WTC11 (cell line): Measurements from ENCODE around the gene HEATR5A. TPM values are rescaled to one million over a fixed set of nuclear protein-coding genes. Genes with fewer than 3 reads are reported as not detected.

ENCODE experiments used
- ATAC-seq: fragments of 200-7000 bp; cut with Tn5 transposase; 2 replicates; pipeline ENCODE4 v1.10.0; 2021; ENCODE audit warnings: mild to moderate bottlenecking, moderate library complexity
- CTCF ChIA-PET: fragments of 300-600 bp; sonication (Branson Sonifier 250); formaldehyde crosslinking; loops from one replicate; lab custom pipeline; 2021; ENCODE audit warnings: antibody characterized with exemption; lab: Charles Lee
- POLR2A ChIA-PET: fragments of 350-600 bp; sonication (Branson Sonifier 250); formaldehyde crosslinking; loops from one replicate; lab custom pipeline; 2021; ENCODE audit warnings: antibody characterized with exemption; lab: Charles Lee
- DNase-seq: peaks from one replicate; pipeline ENCODE4 v3.0.0; 2021; ENCODE audit warnings: low spot score
- H3K27ac Mint-ChIP-seq: 2 replicates; pipeline ENCODE4 v1.8.0; 2021; ENCODE audit warnings: mixed read lengths
- H3K27me3 Mint-ChIP-seq: 2 replicates; pipeline ENCODE4 v1.8.0; 2021; ENCODE audit warnings: low read depth, mild to moderate bottlenecking, moderate library complexity, mixed read lengths
- H3K36me3 Mint-ChIP-seq: 2 replicates; pipeline ENCODE4 v1.8.0; 2021; ENCODE audit warnings: mixed read lengths
- H3K4me1 Mint-ChIP-seq: 2 replicates; pipeline ENCODE4 v1.8.0; 2022; ENCODE audit warnings: mixed read lengths
- H3K4me3 Mint-ChIP-seq: 2 replicates; pipeline ENCODE4 v1.8.0; 2021; ENCODE audit warnings: mild to moderate bottlenecking, moderate library complexity, mixed read lengths
- H3K9me3 Mint-ChIP-seq: 2 replicates; pipeline ENCODE4 v1.8.0; 2021; ENCODE audit warnings: mixed read lengths
- CREB1 ChIP-seq: sonication (generic); formaldehyde crosslinking; IDR thresholded peaks from 2 replicates; pipeline ENCODE4 v1.8.0; 2023; ENCODE audit warnings: mild to moderate bottlenecking, missing genetic modification reagents
- CREM ChIP-seq: sonication (generic); formaldehyde crosslinking; IDR thresholded peaks from 2 replicates; pipeline ENCODE4 v1.8.1; 2022; ENCODE audit warnings: mild to moderate bottlenecking, missing genetic modification reagents, moderate library complexity
- FOXP1 ChIP-seq: sonication (generic); formaldehyde crosslinking; IDR thresholded peaks from 2 replicates; pipeline ENCODE4 v1.8.0; 2022; ENCODE audit warnings: missing genetic modification reagents, mild to moderate bottlenecking, moderate library complexity, borderline replicate concordance
- GABPB1 ChIP-seq: sonication (generic); formaldehyde crosslinking; IDR thresholded peaks from 2 replicates; pipeline ENCODE4 v1.8.1; 2023; ENCODE audit warnings: mild to moderate bottlenecking, missing genetic modification reagents
- MYBL2 ChIP-seq: sonication (generic); formaldehyde crosslinking; IDR thresholded peaks from 2 replicates; pipeline ENCODE4 v1.8.1; 2023; ENCODE audit warnings: mild to moderate bottlenecking, moderate library complexity, missing genetic modification reagents
- NFATC4 ChIP-seq: fragments of 250-450 bp; sonication (Bioruptor Pico); IDR thresholded peaks from 2 replicates; pipeline ENCODE4 v1.9.0; 2021; ENCODE audit warnings: mild to moderate bottlenecking
- NFE2L1 ChIP-seq: sonication (generic); formaldehyde crosslinking; IDR thresholded peaks from 2 replicates; pipeline ENCODE4 v1.8.1; 2023; ENCODE audit warnings: missing genetic modification reagents
- NR2C2 ChIP-seq: sonication (generic); formaldehyde crosslinking; IDR thresholded peaks from 2 replicates; pipeline ENCODE4 v1.8.0; 2022; ENCODE audit warnings: mild to moderate bottlenecking, missing genetic modification reagents
- NR3C1 ChIP-seq: sonication (generic); formaldehyde crosslinking; conservative IDR thresholded peaks from 2 replicates; pipeline ENCODE4 v1.8.1; 2023; ENCODE audit warnings: low read depth, mild to moderate bottlenecking, missing genetic modification reagents
- OVOL2 ChIP-seq: fragments of 250-450 bp; sonication (Bioruptor Pico); IDR thresholded peaks from 2 replicates; pipeline ENCODE4 v1.9.0; 2021; ENCODE audit warnings: mild to moderate bottlenecking, borderline replicate concordance
- ZNF219 ChIP-seq: sonication (generic); formaldehyde crosslinking; IDR thresholded peaks from 2 replicates; pipeline ENCODE4 v1.8.0; 2023; ENCODE audit warnings: missing genetic modification reagents, mild to moderate bottlenecking, borderline replicate concordance
- total RNA-seq: library from RNA; stranded (reverse); gene quantifications from 3 replicates; pipeline ENCODE4 v1.2.3, GENCODE V29; 2021
- TF ChIP-seq, protein P1 (sequence below): fragments of 250-450 bp; sonication (Bioruptor Pico); conservative IDR thresholded peaks from 2 replicates; pipeline ENCODE4 v1.9.0; 2021; ENCODE audit warnings: mild to moderate bottlenecking
- TF ChIP-seq, protein P2 (sequence below): sonication (generic); formaldehyde crosslinking; conservative IDR thresholded peaks from 2 replicates; pipeline ENCODE4 v1.8.1; 2023; ENCODE audit warnings: mild to moderate bottlenecking, low read depth, missing genetic modification reagents, moderate library complexity
- TF ChIP-seq, protein P3 (sequence below): sonication (generic); formaldehyde crosslinking; IDR thresholded peaks from 2 replicates; pipeline ENCODE4 v1.8.1; 2023; ENCODE audit warnings: mild to moderate bottlenecking, missing genetic modification reagents
- TF ChIP-seq, protein P4 (sequence below): sonication (generic); formaldehyde crosslinking; IDR thresholded peaks from 2 replicates; pipeline ENCODE4 v1.8.0; 2022; ENCODE audit warnings: mild to moderate bottlenecking, missing genetic modification reagents
- TF ChIP-seq, protein P5 (sequence below): sonication (generic); formaldehyde crosslinking; IDR thresholded peaks from 2 replicates; pipeline ENCODE4 v1.8.1; 2023; ENCODE audit warnings: mild to moderate bottlenecking, missing genetic modification reagents, borderline replicate concordance
- TF ChIP-seq, protein P6 (sequence below): sonication (generic); formaldehyde crosslinking; IDR thresholded peaks from 2 replicates; pipeline ENCODE4 v1.8.0; 2023; ENCODE audit warnings: missing genetic modification reagents, mild to moderate bottlenecking, borderline replicate concordance

HEATR5A gene
- total RNA-seq, 1 experiment from 2014 or later: 36.2 TPM

DNA sequence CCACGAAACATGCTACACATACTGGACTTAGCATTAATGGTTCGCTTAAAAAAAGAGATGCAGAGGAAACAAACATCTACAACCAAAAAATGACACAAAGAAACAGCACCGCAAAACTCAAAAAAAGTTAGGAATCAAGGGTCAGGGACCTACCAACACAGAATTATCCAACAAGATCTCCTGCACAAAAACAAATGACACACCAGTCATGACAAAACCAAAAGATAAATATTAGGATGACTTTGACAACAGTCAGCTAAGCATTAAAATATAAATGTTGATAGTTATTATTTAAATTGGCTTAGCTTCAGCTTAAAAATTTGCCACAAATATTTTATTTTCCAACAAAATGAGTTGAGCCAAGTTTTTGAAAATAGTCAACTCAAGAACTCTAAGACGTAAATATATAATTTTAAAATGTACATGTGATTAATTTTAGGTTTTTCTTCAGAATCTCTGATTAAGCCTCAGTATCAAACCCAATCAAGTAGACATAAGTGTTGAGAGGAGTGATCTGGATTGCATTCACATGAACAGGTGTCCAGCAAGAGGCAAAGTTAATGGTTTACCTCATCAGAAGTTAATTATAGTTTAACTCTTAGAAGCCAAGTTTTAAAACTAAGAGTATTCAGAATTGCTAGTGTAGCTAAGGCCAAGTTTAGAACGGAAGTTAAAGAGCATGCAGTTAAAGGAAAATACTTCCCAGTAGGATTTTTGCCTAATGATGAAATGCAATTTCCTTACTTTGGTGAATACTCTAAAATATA is 79.9 kb downstream of the HEATR5A start:
- CTCF ChIA-PET: no interaction called here
- no peak for ATAC-seq

DNA sequence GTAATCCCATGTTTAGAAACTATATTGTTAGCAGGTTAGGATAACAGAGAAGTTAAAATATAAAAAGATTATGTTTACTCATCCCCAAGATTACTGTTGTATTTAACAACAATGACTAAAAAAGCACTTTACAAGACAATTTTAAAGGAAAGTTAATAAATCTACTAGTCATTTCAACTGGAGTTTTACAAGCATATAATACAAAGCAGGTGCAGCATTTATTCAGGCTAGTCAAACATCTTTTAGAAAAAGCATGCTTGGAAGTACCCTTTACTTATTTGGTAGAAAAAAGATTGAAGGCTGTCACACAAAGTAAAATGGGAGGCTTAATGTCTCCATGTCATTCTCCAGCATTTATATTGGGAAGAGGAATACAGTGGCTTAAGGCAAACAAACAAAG is 80.6 kb downstream of the HEATR5A start:
- ChIA-PET CTCF (no interaction called here), POLR2A (interaction anchor here (0.6 kb wide), 1 partner anchor 1171 kb away, joined by 3 read pairs; no protein-coding TSS in a partner anchor)
- H3K27me3 Mint-ChIP-seq: no peaks in the 10 kb centered on the region
- no peaks in the 10 kb centered on the region for H3K4me1 Mint-ChIP-seq
- DNase-seq: no peak
- ATAC-seq: no peak
- H3K27ac Mint-ChIP-seq: no peak overlapping the region
- H3K9me3 Mint-ChIP-seq: peaks cover 4% of the 10 kb centered on the region; the same call in 1 of the 2 replicates
- peaks cover 12% of the 10 kb centered on the region for H3K36me3 Mint-ChIP-seq
- H3K4me3 Mint-ChIP-seq: no peak overlapping the region
- no peak for TF ChIP-seq CREB1 (CRISPR knock-in tag)
- no peak for TF ChIP-seq NFATC4
- TF ChIP-seq NR3C1 (CRISPR knock-in tag): no peak
- TF ChIP-seq, protein P1, sequence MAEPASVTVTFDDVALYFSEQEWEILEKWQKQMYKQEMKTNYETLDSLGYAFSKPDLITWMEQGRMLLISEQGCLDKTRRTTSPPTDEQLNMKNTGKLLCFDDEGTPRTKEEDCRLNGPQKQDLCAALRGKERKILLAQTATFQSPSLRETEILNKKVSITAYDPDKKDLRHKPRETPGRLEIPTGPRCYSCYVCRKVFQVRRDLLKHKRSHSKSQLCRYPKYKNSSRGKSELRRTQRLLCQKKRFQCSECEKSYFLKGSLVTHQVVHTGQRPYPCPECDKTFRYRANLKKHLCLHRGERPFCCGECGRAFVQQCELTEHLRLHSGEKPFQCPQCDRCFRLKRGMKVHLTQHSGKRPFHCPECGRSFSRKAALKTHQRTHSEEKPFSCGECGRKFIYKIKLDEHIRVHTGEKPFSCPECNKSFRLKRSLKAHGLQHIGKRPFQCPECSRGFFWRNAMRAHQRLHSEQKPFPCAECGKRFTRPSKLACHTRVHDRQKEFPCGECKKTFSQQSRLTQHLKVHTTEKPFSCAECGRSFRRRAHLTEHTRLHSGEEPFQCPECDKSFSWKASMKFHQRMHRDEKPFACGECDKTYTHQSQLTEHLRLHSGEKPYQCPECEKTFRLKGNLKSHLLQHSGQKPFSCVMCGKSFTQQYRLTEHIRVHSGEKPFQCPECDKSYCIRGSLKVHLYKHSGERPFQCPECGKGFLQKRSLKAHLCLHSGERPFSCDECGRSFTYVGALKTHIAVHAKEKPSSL (CRISPR knock-in tag): no peak
- TF ChIP-seq, protein P2, sequence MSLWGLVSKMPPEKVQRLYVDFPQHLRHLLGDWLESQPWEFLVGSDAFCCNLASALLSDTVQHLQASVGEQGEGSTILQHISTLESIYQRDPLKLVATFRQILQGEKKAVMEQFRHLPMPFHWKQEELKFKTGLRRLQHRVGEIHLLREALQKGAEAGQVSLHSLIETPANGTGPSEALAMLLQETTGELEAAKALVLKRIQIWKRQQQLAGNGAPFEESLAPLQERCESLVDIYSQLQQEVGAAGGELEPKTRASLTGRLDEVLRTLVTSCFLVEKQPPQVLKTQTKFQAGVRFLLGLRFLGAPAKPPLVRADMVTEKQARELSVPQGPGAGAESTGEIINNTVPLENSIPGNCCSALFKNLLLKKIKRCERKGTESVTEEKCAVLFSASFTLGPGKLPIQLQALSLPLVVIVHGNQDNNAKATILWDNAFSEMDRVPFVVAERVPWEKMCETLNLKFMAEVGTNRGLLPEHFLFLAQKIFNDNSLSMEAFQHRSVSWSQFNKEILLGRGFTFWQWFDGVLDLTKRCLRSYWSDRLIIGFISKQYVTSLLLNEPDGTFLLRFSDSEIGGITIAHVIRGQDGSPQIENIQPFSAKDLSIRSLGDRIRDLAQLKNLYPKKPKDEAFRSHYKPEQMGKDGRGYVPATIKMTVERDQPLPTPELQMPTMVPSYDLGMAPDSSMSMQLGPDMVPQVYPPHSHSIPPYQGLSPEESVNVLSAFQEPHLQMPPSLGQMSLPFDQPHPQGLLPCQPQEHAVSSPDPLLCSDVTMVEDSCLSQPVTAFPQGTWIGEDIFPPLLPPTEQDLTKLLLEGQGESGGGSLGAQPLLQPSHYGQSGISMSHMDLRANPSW: no peak
- TF ChIP-seq NR2C2 (CRISPR knock-in tag): no peak
- TF ChIP-seq, protein P3, sequence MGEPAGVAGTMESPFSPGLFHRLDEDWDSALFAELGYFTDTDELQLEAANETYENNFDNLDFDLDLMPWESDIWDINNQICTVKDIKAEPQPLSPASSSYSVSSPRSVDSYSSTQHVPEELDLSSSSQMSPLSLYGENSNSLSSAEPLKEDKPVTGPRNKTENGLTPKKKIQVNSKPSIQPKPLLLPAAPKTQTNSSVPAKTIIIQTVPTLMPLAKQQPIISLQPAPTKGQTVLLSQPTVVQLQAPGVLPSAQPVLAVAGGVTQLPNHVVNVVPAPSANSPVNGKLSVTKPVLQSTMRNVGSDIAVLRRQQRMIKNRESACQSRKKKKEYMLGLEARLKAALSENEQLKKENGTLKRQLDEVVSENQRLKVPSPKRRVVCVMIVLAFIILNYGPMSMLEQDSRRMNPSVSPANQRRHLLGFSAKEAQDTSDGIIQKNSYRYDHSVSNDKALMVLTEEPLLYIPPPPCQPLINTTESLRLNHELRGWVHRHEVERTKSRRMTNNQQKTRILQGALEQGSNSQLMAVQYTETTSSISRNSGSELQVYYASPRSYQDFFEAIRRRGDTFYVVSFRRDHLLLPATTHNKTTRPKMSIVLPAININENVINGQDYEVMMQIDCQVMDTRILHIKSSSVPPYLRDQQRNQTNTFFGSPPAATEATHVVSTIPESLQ (CRISPR knock-in tag): no peak
- TF ChIP-seq, protein P4, sequence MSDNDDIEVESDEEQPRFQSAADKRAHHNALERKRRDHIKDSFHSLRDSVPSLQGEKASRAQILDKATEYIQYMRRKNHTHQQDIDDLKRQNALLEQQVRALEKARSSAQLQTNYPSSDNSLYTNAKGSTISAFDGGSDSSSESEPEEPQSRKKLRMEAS (CRISPR knock-in tag): no peak
- TF ChIP-seq FOXP1 (CRISPR knock-in tag): no peak
- TF ChIP-seq ZNF219 (CRISPR knock-in tag): no peak
- TF ChIP-seq OVOL2 (CRISPR knock-in tag): no peak

More for the DNA sequence above, 79.9 kb downstream of the HEATR5A start:
- DNase-seq: no peak
- TF ChIP-seq, protein P5, sequence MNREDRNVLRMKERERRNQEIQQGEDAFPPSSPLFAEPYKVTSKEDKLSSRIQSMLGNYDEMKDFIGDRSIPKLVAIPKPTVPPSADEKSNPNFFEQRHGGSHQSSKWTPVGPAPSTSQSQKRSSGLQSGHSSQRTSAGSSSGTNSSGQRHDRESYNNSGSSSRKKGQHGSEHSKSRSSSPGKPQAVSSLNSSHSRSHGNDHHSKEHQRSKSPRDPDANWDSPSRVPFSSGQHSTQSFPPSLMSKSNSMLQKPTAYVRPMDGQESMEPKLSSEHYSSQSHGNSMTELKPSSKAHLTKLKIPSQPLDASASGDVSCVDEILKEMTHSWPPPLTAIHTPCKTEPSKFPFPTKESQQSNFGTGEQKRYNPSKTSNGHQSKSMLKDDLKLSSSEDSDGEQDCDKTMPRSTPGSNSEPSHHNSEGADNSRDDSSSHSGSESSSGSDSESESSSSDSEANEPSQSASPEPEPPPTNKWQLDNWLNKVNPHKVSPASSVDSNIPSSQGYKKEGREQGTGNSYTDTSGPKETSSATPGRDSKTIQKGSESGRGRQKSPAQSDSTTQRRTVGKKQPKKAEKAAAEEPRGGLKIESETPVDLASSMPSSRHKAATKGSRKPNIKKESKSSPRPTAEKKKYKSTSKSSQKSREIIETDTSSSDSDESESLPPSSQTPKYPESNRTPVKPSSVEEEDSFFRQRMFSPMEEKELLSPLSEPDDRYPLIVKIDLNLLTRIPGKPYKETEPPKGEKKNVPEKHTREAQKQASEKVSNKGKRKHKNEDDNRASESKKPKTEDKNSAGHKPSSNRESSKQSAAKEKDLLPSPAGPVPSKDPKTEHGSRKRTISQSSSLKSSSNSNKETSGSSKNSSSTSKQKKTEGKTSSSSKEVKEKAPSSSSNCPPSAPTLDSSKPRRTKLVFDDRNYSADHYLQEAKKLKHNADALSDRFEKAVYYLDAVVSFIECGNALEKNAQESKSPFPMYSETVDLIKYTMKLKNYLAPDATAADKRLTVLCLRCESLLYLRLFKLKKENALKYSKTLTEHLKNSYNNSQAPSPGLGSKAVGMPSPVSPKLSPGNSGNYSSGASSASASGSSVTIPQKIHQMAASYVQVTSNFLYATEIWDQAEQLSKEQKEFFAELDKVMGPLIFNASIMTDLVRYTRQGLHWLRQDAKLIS (CRISPR knock-in tag): no peak
- no peak for TF ChIP-seq NFE2L1 (CRISPR knock-in tag)
- TF ChIP-seq CREM (CRISPR knock-in tag): no peak
- TF ChIP-seq MYBL2 (CRISPR knock-in tag): no peak
- TF ChIP-seq, protein P6, sequence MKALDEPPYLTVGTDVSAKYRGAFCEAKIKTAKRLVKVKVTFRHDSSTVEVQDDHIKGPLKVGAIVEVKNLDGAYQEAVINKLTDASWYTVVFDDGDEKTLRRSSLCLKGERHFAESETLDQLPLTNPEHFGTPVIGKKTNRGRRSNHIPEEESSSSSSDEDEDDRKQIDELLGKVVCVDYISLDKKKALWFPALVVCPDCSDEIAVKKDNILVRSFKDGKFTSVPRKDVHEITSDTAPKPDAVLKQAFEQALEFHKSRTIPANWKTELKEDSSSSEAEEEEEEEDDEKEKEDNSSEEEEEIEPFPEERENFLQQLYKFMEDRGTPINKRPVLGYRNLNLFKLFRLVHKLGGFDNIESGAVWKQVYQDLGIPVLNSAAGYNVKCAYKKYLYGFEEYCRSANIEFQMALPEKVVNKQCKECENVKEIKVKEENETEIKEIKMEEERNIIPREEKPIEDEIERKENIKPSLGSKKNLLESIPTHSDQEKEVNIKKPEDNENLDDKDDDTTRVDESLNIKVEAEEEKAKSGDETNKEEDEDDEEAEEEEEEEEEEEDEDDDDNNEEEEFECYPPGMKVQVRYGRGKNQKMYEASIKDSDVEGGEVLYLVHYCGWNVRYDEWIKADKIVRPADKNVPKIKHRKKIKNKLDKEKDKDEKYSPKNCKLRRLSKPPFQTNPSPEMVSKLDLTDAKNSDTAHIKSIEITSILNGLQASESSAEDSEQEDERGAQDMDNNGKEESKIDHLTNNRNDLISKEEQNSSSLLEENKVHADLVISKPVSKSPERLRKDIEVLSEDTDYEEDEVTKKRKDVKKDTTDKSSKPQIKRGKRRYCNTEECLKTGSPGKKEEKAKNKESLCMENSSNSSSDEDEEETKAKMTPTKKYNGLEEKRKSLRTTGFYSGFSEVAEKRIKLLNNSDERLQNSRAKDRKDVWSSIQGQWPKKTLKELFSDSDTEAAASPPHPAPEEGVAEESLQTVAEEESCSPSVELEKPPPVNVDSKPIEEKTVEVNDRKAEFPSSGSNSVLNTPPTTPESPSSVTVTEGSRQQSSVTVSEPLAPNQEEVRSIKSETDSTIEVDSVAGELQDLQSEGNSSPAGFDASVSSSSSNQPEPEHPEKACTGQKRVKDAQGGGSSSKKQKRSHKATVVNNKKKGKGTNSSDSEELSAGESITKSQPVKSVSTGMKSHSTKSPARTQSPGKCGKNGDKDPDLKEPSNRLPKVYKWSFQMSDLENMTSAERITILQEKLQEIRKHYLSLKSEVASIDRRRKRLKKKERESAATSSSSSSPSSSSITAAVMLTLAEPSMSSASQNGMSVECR (CRISPR knock-in tag): no peak
- TF ChIP-seq GABPB1 (CRISPR knock-in tag): peak; percentile 9; the same call in 1 of the 2 replicates
- TF ChIP-seq, all 79 proteins: peak for 1
- H3K27me3 Mint-ChIP-seq: no peaks in the 10 kb centered on the region
- H3K27ac Mint-ChIP-seq: no peak overlapping the region
- H3K4me1 Mint-ChIP-seq: no peaks in the 10 kb centered on the region
- POLR2A ChIA-PET: no interaction called here
- no peaks in the 10 kb centered on the region for H3K9me3 Mint-ChIP-seq
- H3K36me3 Mint-ChIP-seq: peaks cover 6% of the 10 kb centered on the region
- H3K4me3 Mint-ChIP-seq: no peak overlapping the region
